ENCODE measurements around the gene DIAPH2.

Gene DIAPH2

GRCh38 chrX:97046867-97047266 lies 362.2 kb downstream of the DIAPH2 start:
- DNase-seq (ENCODE audit: low read depth): no peak
- H3K4me3 ChIP-seq (ENCODE audit: low read length): no peak overlapping the region
- TF ChIP-seq CTCF (conservative IDR thresholded peaks at IDR 0.05; ENCODE audit: low read depth, low read length): no peak

GRCh38 chrX:97050392-97050791 lies 365.8 kb downstream of the DIAPH2 start:
- DNase-seq (ENCODE audit: low read depth): no peak
- no peak for TF ChIP-seq CTCF (conservative IDR thresholded peaks at IDR 0.05; ENCODE audit: low read depth, low read length)
- H3K4me3 ChIP-seq (ENCODE audit: low read length): no peak overlapping the region

- peak; percentile 27 for DNase-seq (ENCODE audit: low read depth)
- H3K4me3 ChIP-seq (ENCODE audit: low read length): no peak overlapping the region
- TF ChIP-seq CTCF (conservative IDR thresholded peaks at IDR 0.05; ENCODE audit: low read depth, low read length): no peak
These were observed 372.8 kb downstream of the DIAPH2 start for GRCh38 chrX:97057349-97057909.

- DNase-seq (ENCODE audit: low read depth): no peak
- TF ChIP-seq CTCF (conservative IDR thresholded peaks at IDR 0.05; ENCODE audit: low read depth, low read length): no peak
- H3K4me3 ChIP-seq (ENCODE audit: low read length): no peak overlapping the region
These were observed 375.4 kb downstream of the DIAPH2 start for GRCh38 chrX:97060020-97060419.

- DNase-seq (ENCODE audit: low read depth): no peak
- no peak for TF ChIP-seq CTCF (conservative IDR thresholded peaks at IDR 0.05; ENCODE audit: low read depth, low read length)
- no peak overlapping the region for H3K4me3 ChIP-seq (ENCODE audit: low read length)
These were observed 380.4 kb downstream of the DIAPH2 start for GRCh38 chrX:97065066-97065465.

GRCh38 chrX:97065973-97066372 lies 381.3 kb downstream of the DIAPH2 start:
- no peak overlapping the region for H3K4me3 ChIP-seq (ENCODE audit: low read length)
- TF ChIP-seq CTCF (conservative IDR thresholded peaks at IDR 0.05; ENCODE audit: low read depth, low read length): no peak
- no peak for DNase-seq (ENCODE audit: low read depth)

GRCh38 chrX:97066381-97066780 lies 381.7 kb downstream of the DIAPH2 start:
- DNase-seq (ENCODE audit: low read depth): no peak
- no peak overlapping the region for H3K4me3 ChIP-seq (ENCODE audit: low read length)
- no peak for TF ChIP-seq CTCF (conservative IDR thresholded peaks at IDR 0.05; ENCODE audit: low read depth, low read length)

Data from retinal pigment epithelial cell (primary cell).